ENCODE measurements around the gene SH2D2A.

Gene SH2D2A

GRCh38 chr1:156838972-156839371 is 22.3 kb upstream of the SH2D2A start:
- TF ChIP-seq CTCF (IDR thresholded peaks at IDR 0.05; ENCODE audit: low read depth, low read length) = peak; percentile 98
- Histone ChIP-seq H3K36me3 (no peaks in the 10 kb centered on the region), H3K27me3 (ENCODE audit: insufficient read depth, low read depth, severe bottlenecking) (no peaks in the 10 kb centered on the region), H3K4me3 (ENCODE audit: low read depth, low read length) (no peak overlapping the region), H3K9me3 (ENCODE audit: severe bottlenecking) (no peaks in the 10 kb centered on the region), H3K27ac (no peak overlapping the region)
- DNase-seq = peak; percentile 66

GRCh38 chr1:156836892-156837291 is 20.2 kb upstream of the SH2D2A start:
- no peak for DNase-seq
- Histone ChIP-seq H3K4me3 (ENCODE audit: low read depth, low read length) (no peak overlapping the region), H3K27ac (no peak overlapping the region), H3K9me3 (ENCODE audit: severe bottlenecking) (no peaks in the 10 kb centered on the region), H3K36me3 (no peaks in the 10 kb centered on the region), H3K27me3 (ENCODE audit: insufficient read depth, low read depth, severe bottlenecking) (no peaks in the 10 kb centered on the region)
- no peak for TF ChIP-seq CTCF (IDR thresholded peaks at IDR 0.05; ENCODE audit: low read depth, low read length)

GRCh38 chr1:156836041-156836654 is 19.5 kb upstream of the SH2D2A start:
- Histone ChIP-seq H3K4me3 (ENCODE audit: low read depth, low read length) (no peak overlapping the region), H3K36me3 (no peaks in the 10 kb centered on the region), H3K9me3 (ENCODE audit: severe bottlenecking) (no peaks in the 10 kb centered on the region), H3K27me3 (ENCODE audit: insufficient read depth, low read depth, severe bottlenecking) (no peaks in the 10 kb centered on the region), H3K27ac (no peak overlapping the region)
- TF ChIP-seq CTCF (IDR thresholded peaks at IDR 0.05; ENCODE audit: low read depth, low read length) = no peak
- no peak for DNase-seq

GRCh38 chr1:156834322-156834721 is 17.7 kb upstream of the SH2D2A start:
- H3K27ac ChIP-seq = no peak overlapping the region

GRCh38 chr1:156833603-156834002 is 17.0 kb upstream of the SH2D2A start:
- no peaks in the 10 kb centered on the region for H3K27me3 ChIP-seq (ENCODE audit: insufficient read depth, low read depth, severe bottlenecking)
- no peak for DNase-seq
- H3K36me3 ChIP-seq = no peaks in the 10 kb centered on the region
- H3K9me3 ChIP-seq (ENCODE audit: severe bottlenecking) = no peaks in the 10 kb centered on the region
- peak; percentile 50 for TF ChIP-seq CTCF (IDR thresholded peaks at IDR 0.05; ENCODE audit: low read depth, low read length)
- H3K27ac ChIP-seq = no peak overlapping the region
- H3K4me3 ChIP-seq (ENCODE audit: low read depth, low read length) = no peak overlapping the region

More at GRCh38 chr1:156834322-156834721, 17.7 kb upstream of the SH2D2A start:
- no peak for TF ChIP-seq CTCF (IDR thresholded peaks at IDR 0.05; ENCODE audit: low read depth, low read length)
- Histone ChIP-seq H3K27me3 (ENCODE audit: insufficient read depth, low read depth, severe bottlenecking) (no peaks in the 10 kb centered on the region), H3K9me3 (ENCODE audit: severe bottlenecking) (no peaks in the 10 kb centered on the region), H3K4me3 (ENCODE audit: low read depth, low read length) (no peak overlapping the region), H3K36me3 (no peaks in the 10 kb centered on the region)
- DNase-seq = no peak

- TF ChIP-seq CTCF (IDR thresholded peaks at IDR 0.05; ENCODE audit: low read depth, low read length) = 0 out of 2 replicates have a peak, but pooled peaks have one; percentile 34
- H3K27ac ChIP-seq = no peak overlapping the region
- H3K9me3 ChIP-seq (ENCODE audit: severe bottlenecking) = no peaks in the 10 kb centered on the region
- no peaks in the 10 kb centered on the region for H3K36me3 ChIP-seq
- DNase-seq = no peak
- H3K27me3 ChIP-seq (ENCODE audit: insufficient read depth, low read depth, severe bottlenecking) = no peaks in the 10 kb centered on the region
- H3K4me3 ChIP-seq (ENCODE audit: low read depth, low read length) = no peak overlapping the region
These were observed 15.8 kb upstream of the SH2D2A start for GRCh38 chr1:156832434-156832833.

All from WERI-Rb-1 (cell line).